ENCODE measurements around the gene CCDC182. TPM values are rescaled to one million over a fixed set of nuclear protein-coding genes. Genes with fewer than 3 reads are reported as not detected.

CCDC182 gene
- total and polyA plus RNA-seq, 2 of the 13 experiments (the other 11 are each of a cell fraction or from before 2014, with no cell fraction given): not detected

- intact Hi-C loops (cut with micrococcal nuclease; ENCODE audit: unreplicated experiment): no loop called here
- in situ Hi-C loops (cut with HindIII; ENCODE audit: extremely low pct_ligation_motif_present, low pct_unique_long_range_greater_than_20kb): no loop called here
- Histone ChIP-seq H4K20me1 (ENCODE audit: insufficient read depth, low read length) (no peaks in the 10 kb centered on the region), H3K27me3 (ENCODE audit: control insufficient read depth in 1 of 2, insufficient read depth in 2 of 2, low read length in 2 of 2) (peaks cover 0 to 27% of the 10 kb centered on the region in 2 experiments; a peak in 4 of 5 replicates), H3K9me3 (ENCODE audit: low read length) (no peaks in the 10 kb centered on the region), H3K4me1 (ENCODE audit: insufficient read depth, low read length) (no peaks in the 10 kb centered on the region), H3K4me2 (ENCODE audit: low read depth, low read length) (no peak overlapping the region), H3K79me2 (ENCODE audit: insufficient read depth, low read length) (no peaks in the 10 kb centered on the region), H3K36me3 (replicated peaks in 1 of 2; ENCODE audit: control insufficient read depth in 1 of 2, insufficient read depth in 2 of 2, low read length in 2 of 2) (no peaks in the 10 kb centered on the region), H3K4me3 (replicated peaks in 1 of 3; ENCODE audit: insufficient read depth in 1 of 3, low read depth in 2 of 3, low read length in 3 of 3) (no peak overlapping the region), H2AFZ (ENCODE audit: low read length) (no peak overlapping the region), H3K9ac (ENCODE audit: insufficient read depth, low read depth, low read length) (no peak overlapping the region), H3K27ac (ENCODE audit: extremely low read length, insufficient read depth, low read length) (no peak overlapping the region)
- ChIA-PET POLR2A (no interaction called here), CTCF (ENCODE audit: low intra/inter-chr PET ratio, low total read pairs) (no interaction called here)
- TF ChIP-seq GPN1 (CRISPR knock-in tag; IDR thresholded peaks at IDR 0.05; ENCODE audit: borderline replicate concordance) (no peak), AKNA (CRISPR knock-in tag; IDR thresholded peaks at IDR 0.05; ENCODE audit: borderline replicate concordance) (no peak), MIER2 (CRISPR knock-in tag; IDR thresholded peaks at IDR 0.05) (no peak), ZNF75D (CRISPR knock-in tag; IDR thresholded peaks at IDR 0.05; ENCODE audit: borderline replicate concordance) (no peak), ZNF256 (CRISPR knock-in tag; conservative IDR thresholded peaks at IDR 0.05) (no peak), PAF1 (CRISPR knock-in tag; IDR thresholded peaks at IDR 0.05) (no peak), ZNF510 (CRISPR knock-in tag; IDR thresholded peaks at IDR 0.05; ENCODE audit: low read depth) (no peak), RFX3 (CRISPR knock-in tag; IDR thresholded peaks at IDR 0.05) (no peak), ZNF547 (CRISPR knock-in tag; IDR thresholded peaks at IDR 0.05) (no peak), SNAPC2 (CRISPR knock-in tag; IDR thresholded peaks at IDR 0.05) (no peak), ZSCAN9 (CRISPR knock-in tag; IDR thresholded peaks at IDR 0.05; ENCODE audit: borderline replicate concordance) (no peak), ZBTB25 (CRISPR knock-in tag; IDR thresholded peaks at IDR 0.05) (no peak), ZNF879 (CRISPR knock-in tag; IDR thresholded peaks at IDR 0.05) (no peak), KLF16 (CRISPR knock-in tag; IDR thresholded peaks at IDR 0.05) (no peak)
- DNase-seq (ENCODE audit: low spot score): no peak
- no peak for ATAC-seq
- no peak for FAIRE-seq
- BruUV-seq (replicated peaks): no TSS peak
- WGBS (ENCODE audit: low lambda C conversion rate): 93% methylated on average over 1 of the region's 1 CpG
These were observed 40.7 kb downstream of the CCDC182 start for GRCh38 chr17:57704448-57704847.

Measured in HepG2 (cell line).